ENCODE results near the gene MTUS2.

The MTUS2 gene

GRCh38 chr13:29254626-29255370 is 434.7 kb downstream of the MTUS2 start:
- Mint-ChIP-seq H3K27ac (no peak overlapping the region), H3K36me3 (ENCODE audit: low read depth) (no peaks in the 10 kb centered on the region), H3K4me3 (no peak overlapping the region), H3K27me3 (peaks cover 18% of the 10 kb centered on the region), H3K4me1 (ENCODE audit: low read depth) (no peaks in the 10 kb centered on the region), H3K9me3 (no peaks in the 10 kb centered on the region)

- Mint-ChIP-seq H3K4me3 (no peak overlapping the region), H3K27me3 (peaks cover 18% of the 10 kb centered on the region), H3K27ac (no peak overlapping the region), H3K9me3 (no peaks in the 10 kb centered on the region), H3K4me1 (ENCODE audit: low read depth) (no peaks in the 10 kb centered on the region), H3K36me3 (ENCODE audit: low read depth) (no peaks in the 10 kb centered on the region)
Observed at GRCh38 chr13:29255567-29255966, 435.4 kb downstream of the MTUS2 start.

GRCh38 chr13:29260684-29261083 is 440.5 kb downstream of the MTUS2 start:
- Mint-ChIP-seq H3K27me3 (peaks cover 10% of the 10 kb centered on the region), H3K9me3 (peaks cover 6% of the 10 kb centered on the region), H3K36me3 (ENCODE audit: low read depth) (no peaks in the 10 kb centered on the region), H3K27ac (no peak overlapping the region), H3K4me1 (ENCODE audit: low read depth) (no peaks in the 10 kb centered on the region), H3K4me3 (no peak overlapping the region)

- H3K4me3 Mint-ChIP-seq, result no peak overlapping the region
- no peak overlapping the region for H3K27ac Mint-ChIP-seq
- H3K4me1 Mint-ChIP-seq (ENCODE audit: low read depth), result no peaks in the 10 kb centered on the region
- H3K36me3 Mint-ChIP-seq (ENCODE audit: low read depth), result no peaks in the 10 kb centered on the region
- H3K9me3 Mint-ChIP-seq, result peaks cover 6% of the 10 kb centered on the region
- H3K27me3 Mint-ChIP-seq, result no peaks in the 10 kb centered on the region
Observed at GRCh38 chr13:29266261-29266660, 446.1 kb downstream of the MTUS2 start.

- Mint-ChIP-seq H3K27me3 (no peaks in the 10 kb centered on the region), H3K9me3 (peaks cover 6% of the 10 kb centered on the region), H3K36me3 (ENCODE audit: low read depth) (no peaks in the 10 kb centered on the region), H3K4me1 (ENCODE audit: low read depth) (no peaks in the 10 kb centered on the region), H3K4me3 (no peak overlapping the region), H3K27ac (no peak overlapping the region)
Observed at GRCh38 chr13:29266756-29267733, 446.9 kb downstream of the MTUS2 start.

GRCh38 chr13:29270271-29270985 is 450.3 kb downstream of the MTUS2 start:
- no peak overlapping the region for H3K27ac Mint-ChIP-seq
- no peaks in the 10 kb centered on the region for H3K4me1 Mint-ChIP-seq (ENCODE audit: low read depth)
- peaks cover under 1% of the 10 kb centered on the region for H3K9me3 Mint-ChIP-seq
- H3K27me3 Mint-ChIP-seq, result no peaks in the 10 kb centered on the region
- H3K36me3 Mint-ChIP-seq (ENCODE audit: low read depth), result no peaks in the 10 kb centered on the region
- no peak overlapping the region for H3K4me3 Mint-ChIP-seq

- Mint-ChIP-seq H3K36me3 (ENCODE audit: low read depth) (no peaks in the 10 kb centered on the region), H3K27ac (no peak overlapping the region), H3K9me3 (peaks cover 3% of the 10 kb centered on the region), H3K4me1 (ENCODE audit: low read depth) (no peaks in the 10 kb centered on the region), H3K4me3 (no peak overlapping the region), H3K27me3 (no peaks in the 10 kb centered on the region)
Observed at GRCh38 chr13:29271606-29272005, 451.5 kb downstream of the MTUS2 start.

GRCh38 chr13:29279356-29280254 is 459.5 kb downstream of the MTUS2 start:
- peaks cover 15% of the 10 kb centered on the region for H3K27me3 Mint-ChIP-seq
- H3K36me3 Mint-ChIP-seq (ENCODE audit: low read depth), result no peaks in the 10 kb centered on the region
- no peak overlapping the region for H3K4me3 Mint-ChIP-seq
- peaks cover 3% of the 10 kb centered on the region for H3K9me3 Mint-ChIP-seq
- no peak overlapping the region for H3K27ac Mint-ChIP-seq
- no peaks in the 10 kb centered on the region for H3K4me1 Mint-ChIP-seq (ENCODE audit: low read depth)

- H3K4me3 Mint-ChIP-seq, result no peak overlapping the region
Observed at GRCh38 chr13:29281932-29282495, 461.9 kb downstream of the MTUS2 start.

GRCh38 chr13:29284726-29285125 is 464.6 kb downstream of the MTUS2 start:
- Mint-ChIP-seq H3K36me3 (ENCODE audit: low read depth) (no peaks in the 10 kb centered on the region), H3K4me3 (no peak overlapping the region), H3K4me1 (ENCODE audit: low read depth) (no peaks in the 10 kb centered on the region), H3K27me3 (peaks cover 9% of the 10 kb centered on the region), H3K9me3 (no peaks in the 10 kb centered on the region), H3K27ac (no peak overlapping the region)

More at GRCh38 chr13:29281932-29282495, 461.9 kb downstream of the MTUS2 start:
- Mint-ChIP-seq H3K27ac (no peak overlapping the region), H3K9me3 (no peaks in the 10 kb centered on the region), H3K36me3 (ENCODE audit: low read depth) (no peaks in the 10 kb centered on the region), H3K4me1 (ENCODE audit: low read depth) (no peaks in the 10 kb centered on the region), H3K27me3 (peaks cover 15% of the 10 kb centered on the region)

GRCh38 chr13:29287237-29287636 is 467.1 kb downstream of the MTUS2 start:
- Mint-ChIP-seq H3K27me3 (peaks cover 16% of the 10 kb centered on the region), H3K27ac (no peak overlapping the region), H3K4me1 (ENCODE audit: low read depth) (no peaks in the 10 kb centered on the region), H3K9me3 (no peaks in the 10 kb centered on the region), H3K4me3 (no peak overlapping the region), H3K36me3 (ENCODE audit: low read depth) (no peaks in the 10 kb centered on the region)

GRCh38 chr13:29292045-29292444 is 471.9 kb downstream of the MTUS2 start:
- Mint-ChIP-seq H3K27ac (no peak overlapping the region), H3K4me3 (no peak overlapping the region), H3K9me3 (no peaks in the 10 kb centered on the region), H3K4me1 (ENCODE audit: low read depth) (no peaks in the 10 kb centered on the region), H3K36me3 (ENCODE audit: low read depth) (no peaks in the 10 kb centered on the region), H3K27me3 (peaks cover 10% of the 10 kb centered on the region)

GRCh38 chr13:29294821-29295220 is 474.7 kb downstream of the MTUS2 start:
- no peaks in the 10 kb centered on the region for H3K36me3 Mint-ChIP-seq (ENCODE audit: low read depth)
- H3K27ac Mint-ChIP-seq, result no peak overlapping the region
- H3K9me3 Mint-ChIP-seq, result no peaks in the 10 kb centered on the region
- no peak overlapping the region for H3K4me3 Mint-ChIP-seq
- peaks cover 13% of the 10 kb centered on the region for H3K27me3 Mint-ChIP-seq
- no peaks in the 10 kb centered on the region for H3K4me1 Mint-ChIP-seq (ENCODE audit: low read depth)

GRCh38 chr13:29301027-29301426 is 480.9 kb downstream of the MTUS2 start:
- Mint-ChIP-seq H3K4me3 (no peak overlapping the region), H3K27ac (no peak overlapping the region), H3K4me1 (ENCODE audit: low read depth) (no peaks in the 10 kb centered on the region), H3K36me3 (ENCODE audit: low read depth) (no peaks in the 10 kb centered on the region), H3K9me3 (peaks cover 23% of the 10 kb centered on the region), H3K27me3 (peaks cover 15% of the 10 kb centered on the region)

Measured in stimulated activated naive CD8-positive, alpha-beta T cell treated with anti-CD3 and anti-CD28 coated beads, Interleukin-15, Interleukin-2, amounts not matched to agents 100 ng/mL and 50 ng/mL, for 24 hours (primary cell).